NCI-H1105 (cell line): ENCODE data around the gene COL23A1.

ENCODE experiments used
- DNase-seq: peaks from one replicate; lab custom pipeline; 2025; lab: John Stamatoyannopoulos, UW

COL23A1 gene

DNA sequence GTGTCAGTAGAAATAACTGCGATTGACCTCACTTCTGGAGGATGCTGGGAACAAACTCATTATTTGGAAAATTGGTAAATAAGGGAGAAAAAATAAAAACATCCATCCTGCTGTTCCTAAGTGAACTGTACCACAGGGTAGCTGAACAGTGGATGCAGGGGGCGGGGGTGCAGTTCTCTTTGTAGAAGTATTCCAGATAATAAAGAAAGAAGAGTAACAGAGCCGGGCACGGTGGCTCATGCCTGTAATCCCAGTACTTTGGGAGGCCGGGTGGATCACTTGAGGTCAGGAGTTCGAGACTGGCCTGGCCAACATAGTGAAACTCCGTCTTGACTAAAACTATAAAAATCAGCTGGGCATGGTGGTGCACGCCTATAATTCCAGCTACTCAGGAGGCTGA is 132.1 kb downstream of the COL23A1 start:
- no peak for DNase-seq

DNA sequence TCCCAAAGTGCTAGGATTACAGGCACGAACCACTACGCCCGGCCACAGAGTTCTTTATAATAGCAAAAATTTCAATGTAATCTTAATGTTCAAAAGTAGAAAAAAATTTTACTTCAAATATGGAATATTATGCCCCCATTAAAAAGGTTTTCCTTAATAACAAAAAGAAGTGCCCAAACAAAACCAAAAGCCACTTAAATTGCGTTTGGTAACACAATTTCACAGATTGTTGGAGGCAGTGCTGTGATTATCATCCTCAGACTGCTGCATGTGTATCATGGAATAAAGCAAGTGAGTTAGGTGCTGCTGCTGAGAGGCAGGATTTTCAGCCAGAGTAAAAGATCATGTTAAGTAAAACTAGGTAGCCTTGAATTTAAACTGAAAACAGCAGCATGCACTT is 132.7 kb downstream of the COL23A1 start:
- no peak for DNase-seq

GRCh38 chr5:178455480-178455835 is 134.7 kb downstream of the COL23A1 start:
- DNase-seq: no peak

- no peak for DNase-seq
These were observed 135.2 kb downstream of the COL23A1 start for GRCh38 chr5:178454821-178455479.

- DNase-seq: no peak
These were observed 135.9 kb downstream of the COL23A1 start for GRCh38 chr5:178454303-178454702.

DNA sequence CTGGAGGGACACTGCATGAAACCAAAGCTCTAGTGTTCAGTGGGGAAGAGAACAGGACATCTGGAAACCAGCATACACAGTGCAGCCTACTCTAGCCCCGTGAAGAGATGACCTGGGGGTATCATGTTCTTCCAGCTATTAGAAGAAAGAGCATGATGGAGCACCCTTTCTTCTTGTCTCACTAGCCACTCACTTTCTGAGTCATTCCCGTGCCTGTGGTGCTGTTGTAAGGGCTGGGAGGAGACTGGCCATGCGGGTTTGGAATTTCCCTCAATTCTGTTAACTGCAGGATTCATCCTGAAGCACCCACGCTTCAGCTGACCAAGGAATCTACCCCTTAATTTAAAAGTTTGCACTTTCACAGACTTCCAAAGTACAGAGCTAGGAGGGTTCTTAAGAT is 137.0 kb downstream of the COL23A1 start:
- no peak for DNase-seq

DNA sequence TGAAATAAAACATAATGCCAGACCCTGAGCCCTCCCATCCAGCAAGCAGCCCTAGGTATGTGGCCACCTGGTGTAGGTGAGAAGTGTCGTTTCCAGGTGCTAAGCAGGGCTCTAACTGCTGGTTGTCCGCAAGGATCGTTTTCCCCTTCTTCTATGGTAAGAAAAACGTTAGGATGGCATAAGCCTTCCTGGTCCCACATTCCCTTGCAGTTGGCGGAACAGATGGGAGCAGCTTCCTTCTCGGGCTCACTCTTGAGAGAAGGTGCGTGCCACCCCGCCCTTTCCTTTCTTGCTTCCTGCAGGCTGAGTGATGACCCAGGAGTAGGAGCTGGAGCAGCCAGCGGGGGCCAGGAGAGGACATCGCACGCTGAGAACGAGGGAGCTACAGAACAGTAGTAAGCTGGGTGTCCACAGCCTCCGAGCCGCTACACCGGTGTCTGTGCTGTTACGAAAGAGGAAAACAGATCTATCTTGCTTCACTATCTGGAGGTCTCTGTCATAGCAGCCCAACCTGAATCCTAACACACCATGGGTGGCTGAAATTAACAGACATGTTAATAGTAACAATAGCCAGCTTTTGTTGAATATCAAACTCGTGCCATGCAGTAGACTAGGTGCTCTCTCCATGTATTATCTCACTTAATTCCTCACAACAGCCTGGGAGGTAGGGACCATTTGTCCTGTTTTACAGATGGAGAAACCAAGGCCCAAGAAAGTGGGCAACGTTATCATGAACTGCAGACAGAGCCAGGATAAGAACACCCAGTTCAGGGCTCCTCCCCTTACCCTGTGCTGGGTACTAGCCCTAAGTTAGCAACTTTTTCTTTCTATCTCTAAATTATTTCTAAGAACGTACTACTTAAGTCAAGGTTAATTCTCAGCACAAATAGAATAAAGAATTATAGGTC is 139.8 kb downstream of the COL23A1 start:
- DNase-seq: no peak

DNA sequence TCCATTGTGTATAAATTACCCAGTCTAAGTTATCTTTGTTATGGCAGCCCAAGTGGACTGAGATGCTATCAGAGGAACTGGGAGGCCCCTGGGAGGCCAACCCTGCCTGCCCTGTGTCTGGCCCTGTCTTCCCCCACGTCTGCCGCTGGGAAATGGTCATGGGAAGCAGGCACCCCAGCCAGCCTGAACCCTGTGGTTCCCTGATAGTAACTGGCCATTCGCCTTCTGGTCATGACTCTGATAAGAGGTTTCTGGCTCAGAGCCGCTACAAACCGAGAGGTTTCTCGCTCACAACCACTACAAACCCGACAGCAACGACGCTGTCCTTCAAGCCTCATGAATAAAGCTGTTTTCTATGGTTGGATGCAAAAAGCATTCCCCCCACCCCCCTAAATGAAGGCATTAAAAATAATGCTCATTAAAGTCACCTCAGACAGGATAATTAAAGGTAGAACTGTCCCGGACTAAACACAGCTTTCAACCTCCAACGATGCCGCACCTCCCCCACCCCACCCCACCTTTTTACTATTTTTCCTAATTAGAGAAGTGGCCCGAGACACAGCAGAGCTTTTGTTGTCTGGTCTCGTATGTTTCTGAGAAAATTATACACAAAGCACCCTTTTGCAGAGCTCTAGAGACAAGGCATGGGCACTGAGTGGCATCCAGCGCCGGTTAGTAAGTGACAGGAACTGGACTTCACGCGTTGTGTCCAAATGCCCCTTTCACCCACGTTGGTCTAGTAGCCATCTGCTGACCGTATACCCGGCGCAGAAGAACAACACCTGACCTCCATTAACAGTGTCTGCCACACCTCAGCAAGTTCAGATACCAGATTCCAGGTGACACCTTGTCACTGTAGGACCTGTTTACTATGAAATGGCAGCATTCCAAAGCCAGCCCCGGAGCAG is 140.8 kb downstream of the COL23A1 start:
- DNase-seq: no peak

- DNase-seq: no peak
These were observed 144.7 kb downstream of the COL23A1 start for GRCh38 chr5:178445534-178445933.

GRCh38 chr5:178442405-178443257 is 147.6 kb downstream of the COL23A1 start:
- DNase-seq: no peak

DNA sequence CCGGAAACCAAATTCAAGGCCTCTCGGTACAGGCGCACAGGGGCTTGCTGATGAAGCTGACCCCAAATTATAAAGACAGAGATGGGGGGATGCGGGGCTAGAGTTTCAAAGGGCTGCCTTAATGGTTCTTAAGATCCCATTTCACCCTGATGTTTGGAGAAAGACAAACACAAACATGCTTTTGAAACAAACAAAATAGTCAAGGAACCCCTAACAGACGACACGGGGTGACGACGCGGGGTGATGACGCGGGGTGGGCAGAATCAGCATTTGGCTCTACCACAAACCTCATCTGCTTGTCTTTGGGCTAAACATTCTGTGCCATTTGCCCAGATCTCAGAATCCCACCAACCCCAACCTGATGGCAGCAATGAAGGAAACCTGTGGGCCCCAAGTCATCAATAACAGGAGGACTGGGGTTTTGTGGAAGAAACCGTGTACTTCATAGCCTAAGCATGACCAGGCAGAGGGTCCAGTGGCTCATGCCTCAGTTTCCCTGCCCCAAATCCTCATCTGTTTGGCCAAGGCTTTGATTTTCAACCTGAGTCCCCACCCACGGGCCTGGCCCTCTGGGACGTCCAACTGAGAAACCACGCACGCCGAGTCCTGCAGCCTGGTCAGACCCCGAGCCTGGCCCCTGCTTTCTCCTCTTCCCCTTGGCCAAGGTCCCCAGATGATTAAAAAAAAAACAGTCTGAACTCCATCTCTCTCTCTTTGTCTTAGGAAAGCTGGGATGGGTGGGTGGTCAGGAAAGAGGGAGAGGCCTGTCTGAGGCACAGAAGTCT is 148.5 kb downstream of the COL23A1 start:
- no peak for DNase-seq

- no peak for DNase-seq
These were observed 150.0 kb downstream of the COL23A1 start for GRCh38 chr5:178440181-178440580.

GRCh38 chr5:178439493-178440180 is 150.6 kb downstream of the COL23A1 start:
- DNase-seq: no peak

DNA sequence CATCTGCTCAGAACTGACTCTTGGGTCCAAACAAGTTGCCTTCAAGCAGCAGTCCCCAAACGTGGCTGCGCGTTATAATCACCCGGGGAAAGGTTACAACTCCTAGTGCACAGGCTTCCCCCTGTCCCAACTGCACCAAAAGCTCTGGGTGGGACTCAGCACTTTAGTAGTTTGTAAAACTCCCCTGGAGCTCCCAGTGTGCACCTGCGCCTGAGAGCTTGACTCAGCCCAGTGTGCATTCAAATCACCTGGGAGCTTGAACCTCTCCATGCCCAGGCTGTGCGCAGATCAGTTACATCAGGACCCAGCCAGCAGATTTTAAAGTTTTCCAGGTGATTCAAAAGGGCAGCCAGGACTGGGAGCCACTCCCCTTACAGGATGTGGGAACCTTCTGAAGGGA is 151.4 kb downstream of the COL23A1 start:
- no peak for DNase-seq

DNA sequence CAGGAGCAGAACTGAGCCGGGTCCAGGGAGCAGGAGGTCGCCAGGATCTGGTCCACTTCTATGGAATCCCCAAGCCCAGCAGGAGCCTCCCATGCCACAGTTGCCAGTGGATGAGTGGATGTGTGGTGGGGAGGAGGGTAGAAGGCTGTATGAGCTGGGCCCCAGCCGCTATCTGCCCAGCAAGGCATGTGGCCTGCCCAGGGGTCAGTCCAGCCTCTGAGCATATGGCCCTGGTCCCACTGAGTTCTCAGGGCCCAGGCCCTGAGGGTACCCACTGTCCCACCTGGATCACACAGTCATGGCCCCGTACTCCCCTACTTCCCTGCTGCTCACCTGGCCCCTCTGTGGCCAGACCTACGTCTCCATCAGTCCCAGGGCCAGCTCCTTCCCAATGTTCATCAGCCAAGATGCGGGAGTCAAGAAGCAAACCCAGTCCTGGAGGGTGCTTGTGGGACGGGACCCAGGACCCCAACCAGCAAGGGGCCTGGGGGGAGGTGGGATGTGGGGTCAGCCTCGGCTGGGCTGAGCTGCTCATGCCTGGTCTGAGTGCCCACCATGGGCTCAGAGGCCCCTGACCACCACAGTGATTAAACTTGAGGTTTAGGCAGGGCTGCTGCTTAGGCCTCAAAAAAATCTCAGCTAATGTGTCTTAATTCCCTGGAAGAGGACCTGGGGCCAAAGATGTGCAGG is 152.7 kb downstream of the COL23A1 start:
- no peak for DNase-seq

GRCh38 chr5:178436326-178436940 is 153.8 kb downstream of the COL23A1 start:
- no peak for DNase-seq

DNA sequence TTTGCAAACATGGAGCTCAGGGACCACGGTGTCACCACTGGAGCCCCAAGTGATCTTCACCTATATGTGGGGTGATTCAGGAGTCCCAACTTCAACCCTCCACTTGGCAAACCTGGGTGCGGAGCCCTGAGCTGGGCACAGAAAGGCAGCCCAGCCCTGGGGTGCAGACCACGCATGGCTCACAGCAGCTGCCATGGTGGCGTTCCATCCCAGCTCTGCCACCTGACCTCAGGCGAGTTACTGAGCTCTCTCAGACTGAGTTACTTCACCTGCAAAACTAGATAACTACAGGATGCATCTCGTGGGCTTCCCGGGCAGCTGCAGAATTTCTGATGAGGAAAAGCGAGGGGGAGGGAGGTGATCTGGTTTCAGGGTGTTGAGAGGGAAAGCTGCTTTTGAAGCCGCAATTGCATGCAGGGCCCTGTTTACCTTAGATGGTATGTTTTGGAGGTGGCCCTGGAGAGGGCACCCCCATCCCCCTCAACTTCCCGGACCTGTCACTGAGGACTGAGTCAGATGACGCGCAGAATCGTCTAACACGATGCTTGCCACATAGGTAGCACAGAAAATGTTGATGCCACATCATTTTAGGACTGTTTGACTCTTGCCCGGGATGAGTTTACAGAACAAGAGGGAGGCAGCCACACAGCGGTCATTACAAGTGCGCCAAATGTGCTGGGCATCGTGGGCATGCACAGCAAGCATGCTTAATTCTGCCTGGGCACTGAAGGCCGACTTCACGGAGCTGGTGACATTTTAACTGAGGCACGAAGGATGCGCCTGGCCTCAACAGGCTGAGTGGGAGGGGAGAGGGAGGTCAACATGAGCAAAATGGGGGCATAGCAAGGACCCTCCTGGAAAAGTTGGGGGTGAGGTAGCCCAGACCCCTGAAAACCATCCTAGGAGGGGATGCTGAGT is 154.6 kb downstream of the COL23A1 start:
- no peak for DNase-seq

DNA sequence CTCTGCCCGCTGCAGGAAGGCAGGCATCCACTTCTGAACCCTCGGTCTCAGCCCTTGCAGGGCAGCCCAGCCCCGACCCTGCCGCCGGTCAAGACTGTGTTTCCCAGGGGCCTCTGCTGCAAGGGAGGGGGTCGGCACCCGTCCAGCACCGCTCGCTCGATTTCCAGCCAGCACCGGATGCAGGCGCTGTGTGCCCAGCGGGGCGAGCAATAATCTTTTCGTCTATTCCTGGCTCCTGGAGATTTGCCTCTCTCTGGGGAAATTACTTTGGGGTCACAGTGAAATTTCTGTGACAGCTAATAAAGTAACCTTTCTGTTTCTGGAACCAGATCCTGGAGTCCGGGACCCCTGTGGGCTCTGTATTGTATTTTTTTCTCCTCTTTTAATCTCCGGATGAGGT is 155.3 kb downstream of the COL23A1 start:
- DNase-seq: no peak
